GM12874 (cell line): ENCODE results near the gene ZFP62.
A peak's percentile ranks its signal among the peaks of the same experiment; 100 is the strongest.

Experiments
- TF ChIP-seq, protein P1 (sequence below): IDR thresholded peaks from 2 replicates; pipeline ENCODE4 v1.5.1; 2011; ENCODE audit warnings: low read depth, mild to moderate bottlenecking, control low read depth, low read length, moderate library complexity; ENCODE audit not compliant: insufficient read depth

Gene ZFP62

DNA sequence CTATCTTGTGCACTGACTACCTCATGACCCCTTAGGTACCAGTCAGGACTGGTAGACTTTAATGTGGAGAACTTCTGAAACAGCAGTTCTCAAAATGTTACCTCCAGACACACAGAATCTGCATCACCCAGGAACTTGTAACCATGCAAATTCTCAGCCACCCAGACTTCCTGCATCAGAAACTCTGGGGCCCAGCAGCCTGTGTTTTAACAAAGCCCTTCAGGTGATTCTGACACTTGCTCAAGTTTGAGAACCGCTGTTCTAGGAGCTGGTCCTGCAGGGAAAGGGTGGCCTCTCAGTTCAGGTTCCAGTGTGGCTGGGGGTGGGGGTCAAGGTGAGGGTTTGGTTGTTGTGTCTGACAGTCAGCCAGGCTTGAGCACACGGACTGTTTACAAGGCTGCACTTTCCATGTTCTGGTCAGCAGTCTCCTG, 28.4 kb downstream of the ZFP62 start:
- TF ChIP-seq, protein P1, sequence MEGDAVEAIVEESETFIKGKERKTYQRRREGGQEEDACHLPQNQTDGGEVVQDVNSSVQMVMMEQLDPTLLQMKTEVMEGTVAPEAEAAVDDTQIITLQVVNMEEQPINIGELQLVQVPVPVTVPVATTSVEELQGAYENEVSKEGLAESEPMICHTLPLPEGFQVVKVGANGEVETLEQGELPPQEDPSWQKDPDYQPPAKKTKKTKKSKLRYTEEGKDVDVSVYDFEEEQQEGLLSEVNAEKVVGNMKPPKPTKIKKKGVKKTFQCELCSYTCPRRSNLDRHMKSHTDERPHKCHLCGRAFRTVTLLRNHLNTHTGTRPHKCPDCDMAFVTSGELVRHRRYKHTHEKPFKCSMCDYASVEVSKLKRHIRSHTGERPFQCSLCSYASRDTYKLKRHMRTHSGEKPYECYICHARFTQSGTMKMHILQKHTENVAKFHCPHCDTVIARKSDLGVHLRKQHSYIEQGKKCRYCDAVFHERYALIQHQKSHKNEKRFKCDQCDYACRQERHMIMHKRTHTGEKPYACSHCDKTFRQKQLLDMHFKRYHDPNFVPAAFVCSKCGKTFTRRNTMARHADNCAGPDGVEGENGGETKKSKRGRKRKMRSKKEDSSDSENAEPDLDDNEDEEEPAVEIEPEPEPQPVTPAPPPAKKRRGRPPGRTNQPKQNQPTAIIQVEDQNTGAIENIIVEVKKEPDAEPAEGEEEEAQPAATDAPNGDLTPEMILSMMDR = no peak

DNA sequence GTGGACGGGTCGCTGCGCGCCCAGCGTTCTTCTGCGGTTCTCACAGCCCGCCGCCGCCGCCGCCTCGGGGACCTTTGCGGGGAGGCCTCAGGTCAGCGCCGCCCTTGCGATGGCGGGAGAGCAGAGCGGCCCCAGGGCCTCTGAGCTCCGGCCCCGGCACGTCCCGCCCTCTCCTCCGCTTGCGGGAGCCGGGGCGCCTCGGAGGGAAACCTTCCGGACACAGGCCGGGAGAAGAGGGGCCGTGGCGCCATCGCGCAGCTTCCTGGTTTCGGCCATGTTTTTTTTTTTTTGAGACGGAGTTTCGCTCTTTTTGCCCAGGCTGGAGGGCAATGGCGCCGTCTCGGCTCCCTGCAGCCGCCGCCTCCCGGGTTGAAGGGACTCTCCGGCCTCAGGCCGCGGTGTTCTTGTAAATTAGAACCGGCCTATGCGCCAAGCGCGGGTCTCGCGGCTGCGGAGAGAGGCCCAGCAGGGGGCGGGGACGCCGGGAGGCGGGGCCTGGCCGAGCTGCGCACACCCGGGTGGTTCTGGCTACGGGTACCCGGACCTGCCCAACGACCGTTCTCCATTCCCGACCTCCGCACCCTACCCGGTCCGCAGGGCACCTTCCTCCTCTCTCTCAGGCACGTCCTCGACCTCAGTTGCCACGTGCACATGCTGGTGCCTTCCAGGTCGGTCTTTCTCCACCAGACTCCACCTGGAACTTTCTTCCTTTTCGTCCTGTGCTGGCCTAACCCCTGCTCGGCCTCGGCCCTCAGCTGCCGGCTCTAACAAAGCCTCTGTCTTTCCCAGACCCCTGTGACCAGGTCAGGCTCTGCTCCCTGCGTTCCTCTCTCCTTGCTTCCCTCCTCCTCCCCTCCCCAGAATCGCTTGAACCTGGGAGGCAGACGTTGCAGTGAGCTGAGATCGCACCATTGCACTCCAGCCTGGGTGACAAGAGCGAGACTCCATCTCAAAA, 29.7 kb downstream of the ZFP62 start:
- TF ChIP-seq, protein P1 = 0 out of 2 replicates have a peak, but pooled peaks have one; percentile 6

DNA sequence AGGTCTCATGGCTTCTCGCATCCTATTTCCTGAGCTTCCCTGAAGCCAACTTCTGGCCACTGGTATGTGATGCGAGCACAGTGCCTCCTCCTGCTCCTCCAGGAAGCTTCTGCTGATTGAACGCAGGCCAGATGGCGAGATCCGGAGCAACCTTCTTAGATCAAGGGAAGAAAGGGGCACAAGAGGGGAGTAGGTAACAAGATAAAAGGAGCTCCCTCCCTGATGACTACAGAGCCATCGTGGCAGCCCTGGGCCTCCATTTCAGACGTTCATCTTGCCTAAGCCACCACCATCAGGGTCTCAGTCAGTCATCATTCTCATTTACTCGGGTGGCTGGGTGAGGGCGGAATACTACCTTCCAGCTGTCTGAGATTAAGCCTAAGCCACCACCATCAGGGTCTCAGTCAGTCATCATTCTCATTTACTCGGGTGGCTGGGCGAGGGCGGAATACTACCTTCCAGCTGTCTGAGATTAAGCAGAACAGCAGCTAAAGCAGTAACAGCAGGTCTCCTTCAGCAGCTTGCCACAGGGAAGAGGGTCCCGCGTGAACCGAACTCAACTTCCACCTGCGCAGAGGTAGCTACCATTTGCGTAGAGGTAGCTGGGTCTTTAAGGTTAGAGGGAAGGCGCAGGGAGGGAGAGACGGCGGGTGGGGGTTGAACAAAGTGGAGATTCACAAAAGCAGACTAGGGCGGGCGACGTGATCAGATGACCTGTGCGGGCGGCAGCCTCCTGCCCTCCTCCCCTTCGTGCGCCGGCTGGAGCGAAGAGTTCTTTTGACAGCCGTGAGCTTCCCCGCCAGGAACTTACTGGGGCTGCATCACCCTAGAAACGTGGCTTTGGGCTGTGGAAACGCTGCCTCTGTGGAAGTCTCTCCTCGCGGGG, 30.6 kb downstream of the ZFP62 start:
- TF ChIP-seq, protein P1 = no peak

DNA sequence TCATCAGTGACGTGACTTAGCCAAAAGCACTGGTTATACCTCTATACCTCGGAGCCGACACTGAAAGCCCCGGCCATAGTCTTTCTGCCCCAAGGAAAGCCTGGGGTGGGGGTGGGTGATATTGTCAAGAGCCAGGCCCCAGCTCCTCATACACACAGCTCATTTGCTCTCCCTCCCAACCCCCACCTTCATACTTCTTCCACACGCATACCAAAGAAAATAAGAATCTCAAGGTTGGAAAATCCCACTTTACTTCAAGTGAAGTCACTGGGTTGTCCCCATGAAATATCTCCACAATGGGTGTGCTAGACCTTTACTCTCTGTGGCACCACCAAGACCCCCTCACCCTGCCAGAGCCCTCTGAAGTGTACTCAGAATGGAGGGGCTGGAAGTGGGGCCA, 31.4 kb downstream of the ZFP62 start:
- TF ChIP-seq, protein P1 = no peak

DNA sequence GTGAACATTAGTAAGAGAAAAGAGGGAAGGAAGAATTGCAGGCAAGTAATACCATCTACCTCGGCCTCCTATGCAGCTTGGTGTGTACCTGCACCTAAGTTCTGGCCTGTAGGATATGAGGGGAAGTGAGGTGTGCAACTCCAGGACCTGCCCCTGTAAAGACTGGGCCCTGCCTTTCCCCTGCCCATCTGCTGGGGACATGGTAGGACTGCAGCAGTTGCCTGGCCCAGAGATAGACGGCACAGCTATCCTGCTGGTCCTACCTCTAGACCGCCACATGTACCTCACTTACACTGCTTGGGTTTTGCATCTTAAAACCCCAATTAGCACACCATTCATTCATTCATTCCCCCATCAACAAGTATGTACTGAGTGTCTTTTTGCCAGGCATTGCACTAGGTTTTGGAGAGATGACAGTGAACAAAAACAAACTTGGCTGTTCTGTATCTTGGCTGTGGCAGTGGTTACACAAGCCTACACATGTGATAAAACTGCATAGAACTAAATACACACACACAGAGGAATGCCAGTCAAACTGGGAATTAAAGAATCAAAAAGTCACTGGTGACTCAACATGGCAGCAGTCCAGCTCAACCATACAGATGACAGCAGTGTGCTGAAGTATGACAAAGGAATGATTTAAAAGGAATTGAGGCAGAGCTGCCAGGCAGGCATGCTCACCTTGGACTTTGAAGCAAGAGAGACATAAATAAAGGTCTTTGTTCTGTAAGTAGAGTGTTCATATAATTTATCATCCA, 35.1 kb downstream of the ZFP62 start:
- TF ChIP-seq, protein P1 = no peak

DNA sequence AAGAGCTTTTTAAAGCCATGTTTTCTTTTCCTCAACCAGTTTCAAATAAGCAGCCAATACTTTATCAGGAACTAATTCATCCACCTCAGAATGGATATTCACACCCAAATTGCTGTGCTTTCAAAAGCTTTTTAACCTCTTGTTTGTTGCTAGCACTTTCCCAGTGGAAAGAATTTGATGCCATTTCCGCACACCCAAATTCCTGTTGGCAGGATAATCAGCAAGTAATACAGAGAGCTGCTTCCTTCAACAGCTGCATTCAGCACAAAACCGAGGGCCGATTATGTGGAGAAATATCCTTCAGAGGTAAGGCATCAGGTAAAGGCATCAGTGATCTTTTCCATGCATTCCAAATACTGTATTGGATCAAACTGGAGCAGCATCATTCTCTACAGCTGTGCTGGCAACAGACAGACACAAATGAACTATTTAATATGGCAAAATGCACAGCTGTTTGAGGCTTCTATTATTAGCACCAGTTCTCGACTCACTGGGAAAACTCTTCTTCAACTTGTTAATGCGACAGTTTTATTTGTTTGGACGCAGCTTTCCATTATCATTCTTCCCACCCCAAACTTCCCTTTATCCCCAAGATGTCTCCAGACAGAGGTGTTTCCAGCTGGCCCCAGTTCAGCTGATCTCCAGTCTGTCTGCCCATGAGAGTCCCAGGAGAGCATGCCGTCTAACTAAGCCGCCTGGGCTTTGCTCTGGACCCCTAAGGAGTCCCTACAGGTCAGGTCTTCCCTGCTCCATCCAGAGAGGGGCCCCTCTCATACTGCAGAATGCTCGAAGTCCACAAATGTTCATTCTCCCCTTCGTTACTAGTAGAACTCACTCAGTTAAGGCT, 36.2 kb downstream of the ZFP62 start:
- TF ChIP-seq, protein P1 = no peak
